Upper lobe of right lung (tissue), 1 donor: ENCODE data around the gene SMTNL1. TPM values are rescaled to one million over a fixed set of nuclear protein-coding genes. Genes with fewer than 3 reads are reported as not detected.

Experiments
- ATAC-seq: fragments of 200-7000 bp; cut with Tn5 transposase; one replicate; pipeline ENCODE4 v1.9.1; 2020; ENCODE audit warnings: mild to moderate bottlenecking, moderate library complexity
- DNase-seq: peaks from one replicate; pipeline ENCODE4 v3.0.0-alpha.2; 2020
- H3K27ac ChIP-seq: fragments of 200-600 bp; one replicate; pipeline ENCODE4 v1.8.0; 2022
- H3K27me3 ChIP-seq: fragments of 200-600 bp; one replicate; pipeline ENCODE4 v1.8.0; 2022; ENCODE audit warnings: mild to moderate bottlenecking
- H3K36me3 ChIP-seq: fragments of 200-600 bp; one replicate; pipeline ENCODE4 v1.8.0; 2022
- H3K4me1 ChIP-seq: fragments of 200-600 bp; one replicate; pipeline ENCODE4 v1.8.0; 2022
- H3K4me3 ChIP-seq: fragments of 200-600 bp; one replicate; pipeline ENCODE4 v1.8.0; 2022; ENCODE audit warnings: mild to moderate bottlenecking
- H3K9me3 ChIP-seq: fragments of 200-600 bp; one replicate; pipeline ENCODE4 v1.8.0; 2022
- intact Hi-C: fragments of 100-400 bp; cut with DNase I; formaldehyde crosslinking; loops from one replicate; pipeline ENCODE4 v1.11.0; 2022
- total RNA-seq: library from RNA; stranded (reverse); fragmentation: NEBNext Ultra II Directional; extraction: Animal tissue kit (Norgen Biotek cat#: 25700); gene quantifications from one replicate; pipeline ENCODE4 v1.2.1, GENCODE V29; 2021
- TF ChIP-seq, protein P1 (sequence below): fragments of 200-600 bp; IDR thresholded peaks from one replicate; pipeline ENCODE4 v1.8.0; 2022; ENCODE audit warnings: antibody characterized with exemption
- donor health status: DM: no; HTN: yes; CAD: no; lungs with severe emphysema.

Gene SMTNL1
- total RNA-seq, 1 donor from 2014 or later: not detected

DNA sequence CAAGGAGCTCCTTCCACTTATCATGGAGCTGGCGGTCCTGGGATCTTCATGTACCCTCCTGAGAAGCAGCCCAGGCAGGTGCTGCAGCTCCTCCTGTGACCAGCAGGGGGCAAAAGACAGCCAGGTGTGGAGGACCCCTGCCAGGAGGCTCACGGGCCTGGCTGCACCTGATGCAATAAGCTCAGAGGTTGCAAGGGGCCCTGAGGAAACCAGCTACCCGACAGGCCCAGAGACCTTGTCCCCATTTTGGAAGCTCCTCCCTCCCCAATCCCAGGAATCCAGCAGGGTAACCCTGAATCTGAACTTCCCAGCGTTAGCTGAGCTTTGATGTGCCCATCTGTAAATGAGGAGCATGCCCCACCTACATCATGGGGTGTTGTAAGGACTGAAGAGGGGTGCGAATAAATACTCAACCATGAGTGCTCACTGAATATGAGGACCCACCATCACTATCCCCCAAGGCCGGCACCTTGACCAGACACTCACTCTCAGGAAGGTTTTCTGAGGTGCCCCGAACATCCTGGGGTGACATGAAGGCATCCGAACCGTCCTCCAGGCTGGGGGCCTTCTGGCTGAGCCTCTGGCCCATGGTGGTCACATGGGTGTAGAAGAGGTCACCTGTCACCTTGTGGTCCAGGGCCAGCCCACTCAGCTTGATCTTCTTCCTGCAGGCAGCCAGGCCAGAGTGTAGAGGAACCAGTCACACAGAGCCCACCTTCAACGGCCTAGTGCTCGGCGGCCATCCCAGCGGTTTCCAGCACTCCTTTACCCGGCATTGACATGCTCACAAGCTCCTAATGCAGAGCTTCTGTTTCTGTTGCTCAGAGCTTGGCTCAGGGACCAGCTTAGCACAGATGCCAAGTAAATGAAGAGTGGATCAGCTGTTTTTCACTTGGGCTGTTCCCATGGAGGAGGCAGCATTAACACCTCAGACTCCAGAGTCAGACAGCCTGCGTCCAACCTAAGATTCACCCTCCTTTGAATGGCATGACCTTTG lies 43.6 kb upstream of the SMTNL1 start:
- ATAC-seq: peak; percentile 91

GRCh38 chr11:57496109-57496820 lies 41.1 kb upstream of the SMTNL1 start:
- Histone ChIP-seq H3K27me3 (no peaks in the 10 kb centered on the region), H3K36me3 (peaks cover 4% of the 10 kb centered on the region), H3K9me3 (no peaks in the 10 kb centered on the region), H3K27ac (no peak overlapping the region), H3K4me3 (no peak overlapping the region), H3K4me1 (peaks cover 22% of the 10 kb centered on the region)
- no peak for ATAC-seq
- TF ChIP-seq, protein P1, sequence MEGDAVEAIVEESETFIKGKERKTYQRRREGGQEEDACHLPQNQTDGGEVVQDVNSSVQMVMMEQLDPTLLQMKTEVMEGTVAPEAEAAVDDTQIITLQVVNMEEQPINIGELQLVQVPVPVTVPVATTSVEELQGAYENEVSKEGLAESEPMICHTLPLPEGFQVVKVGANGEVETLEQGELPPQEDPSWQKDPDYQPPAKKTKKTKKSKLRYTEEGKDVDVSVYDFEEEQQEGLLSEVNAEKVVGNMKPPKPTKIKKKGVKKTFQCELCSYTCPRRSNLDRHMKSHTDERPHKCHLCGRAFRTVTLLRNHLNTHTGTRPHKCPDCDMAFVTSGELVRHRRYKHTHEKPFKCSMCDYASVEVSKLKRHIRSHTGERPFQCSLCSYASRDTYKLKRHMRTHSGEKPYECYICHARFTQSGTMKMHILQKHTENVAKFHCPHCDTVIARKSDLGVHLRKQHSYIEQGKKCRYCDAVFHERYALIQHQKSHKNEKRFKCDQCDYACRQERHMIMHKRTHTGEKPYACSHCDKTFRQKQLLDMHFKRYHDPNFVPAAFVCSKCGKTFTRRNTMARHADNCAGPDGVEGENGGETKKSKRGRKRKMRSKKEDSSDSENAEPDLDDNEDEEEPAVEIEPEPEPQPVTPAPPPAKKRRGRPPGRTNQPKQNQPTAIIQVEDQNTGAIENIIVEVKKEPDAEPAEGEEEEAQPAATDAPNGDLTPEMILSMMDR: no peak
- intact Hi-C loops: no loop called here
- DNase-seq: no peak

More for the DNA sequence above, 43.6 kb upstream of the SMTNL1 start:
- intact Hi-C loops: loop anchor here (5.0 kb wide), 1 partner anchor 33 kb away; no protein-coding TSS in a partner anchor
- Histone ChIP-seq H3K4me3 (no peak overlapping the region), H3K4me1 (peaks cover 6% of the 10 kb centered on the region), H3K27ac (no peak overlapping the region), H3K27me3 (no peaks in the 10 kb centered on the region), H3K36me3 (peaks cover 14% of the 10 kb centered on the region), H3K9me3 (no peaks in the 10 kb centered on the region)
- TF ChIP-seq, protein P1: peak; percentile 94
- peak; percentile 86 for DNase-seq

GRCh38 chr11:57497303-57498247 lies 39.8 kb upstream of the SMTNL1 start:
- H3K36me3 ChIP-seq: peaks cover 4% of the 10 kb centered on the region
- H3K27me3 ChIP-seq: no peaks in the 10 kb centered on the region
- intact Hi-C loops: no loop called here
- H3K4me3 ChIP-seq: no peak overlapping the region
- H3K4me1 ChIP-seq: peaks cover 22% of the 10 kb centered on the region
- DNase-seq (no peak), ATAC-seq (no peak)
- no peaks in the 10 kb centered on the region for H3K9me3 ChIP-seq
- no peak overlapping the region for H3K27ac ChIP-seq
- TF ChIP-seq, protein P1: no peak

GRCh38 chr11:57498540-57498939 lies 38.9 kb upstream of the SMTNL1 start:
- Histone ChIP-seq H3K4me1 (peaks cover 22% of the 10 kb centered on the region), H3K9me3 (no peaks in the 10 kb centered on the region), H3K36me3 (peaks cover 4% of the 10 kb centered on the region), H3K27me3 (no peaks in the 10 kb centered on the region), H3K4me3 (no peak overlapping the region), H3K27ac (peak overlapping the region; percentile 78)
- TF ChIP-seq, protein P1: no peak
- intact Hi-C loops: no loop called here
- ATAC-seq (no peak), DNase-seq (no peak)
